ENCODE data around the gene RFPL2.
A peak's percentile ranks its signal among the peaks of the same experiment; 100 is the strongest.
"Not testable (repeated sequence)": the region's sequence is repeated elsewhere in the genome, so short reads cannot be mapped to it uniquely, and the experiment has no call there.

The RFPL2 gene

DNA sequence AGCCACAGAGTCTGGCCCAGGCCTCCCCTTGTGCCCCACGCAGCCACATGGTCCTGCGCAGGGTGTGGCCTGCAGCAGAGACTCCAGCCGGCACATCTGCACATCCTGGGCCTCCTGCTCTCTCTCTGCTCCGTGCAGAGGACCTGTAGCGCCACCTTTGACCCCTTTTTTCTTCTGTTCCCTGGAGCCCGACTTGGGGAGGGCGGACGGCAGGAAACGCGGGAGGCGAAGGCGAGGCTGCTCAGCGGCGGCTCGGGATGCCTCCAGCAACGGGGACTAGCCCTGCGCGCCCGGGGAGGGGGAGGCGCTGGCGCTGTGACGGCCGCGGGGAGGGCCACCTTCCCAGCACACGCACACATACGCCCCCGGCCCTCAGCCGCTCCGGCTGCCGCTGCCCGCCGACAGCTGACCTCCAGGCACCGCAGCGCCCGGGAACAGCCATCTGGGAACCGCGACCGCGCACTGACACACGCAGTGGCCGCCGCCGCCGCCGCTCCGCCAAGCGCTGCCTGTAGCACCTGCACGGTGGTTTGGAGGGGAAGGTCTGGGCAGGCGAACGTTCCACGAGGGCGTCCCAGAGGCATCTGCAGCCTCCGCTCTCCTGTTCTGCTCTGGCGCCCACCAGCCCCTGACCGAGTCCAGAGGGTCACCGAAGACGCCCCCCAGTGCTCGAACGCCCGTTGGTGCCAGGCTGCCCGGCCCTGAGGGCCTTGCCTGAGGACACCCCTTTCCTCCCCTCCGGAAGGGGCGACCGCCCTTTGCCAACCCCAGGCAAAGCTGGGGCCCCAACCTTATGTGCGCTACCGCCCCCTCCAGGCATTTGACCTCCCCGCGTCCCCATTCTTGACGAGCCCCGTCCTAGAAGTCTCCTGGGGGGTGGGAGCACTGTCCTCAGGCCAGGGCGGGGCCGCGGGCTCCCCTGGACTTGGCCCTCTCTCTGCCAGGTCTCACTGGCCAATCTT, 28.9 kb downstream of the RFPL2 start:
- DNase-seq, result peak in 12 of 42 donors; percentile 7 to 41 (median 18)
- intact Hi-C loops (cut with DNase I), result no loop called here

DNA sequence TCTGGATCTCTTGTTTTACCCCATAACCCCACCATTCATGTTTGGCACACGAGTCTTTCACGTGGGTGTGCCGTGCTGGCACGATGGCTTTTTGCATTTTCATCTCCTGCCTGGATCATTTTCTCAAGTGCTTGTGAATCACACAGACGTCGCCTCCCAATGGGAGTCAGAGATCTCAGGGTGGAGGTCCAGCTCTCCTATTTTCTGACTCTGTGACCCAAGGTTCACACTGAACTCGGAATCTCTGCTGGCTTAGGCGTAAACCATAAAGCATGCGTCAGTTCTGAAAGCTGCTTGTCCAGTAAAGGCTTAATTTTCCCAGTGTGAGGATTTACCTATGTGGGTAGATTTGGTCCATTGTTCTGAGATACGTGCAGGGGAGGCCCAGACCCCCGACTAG, 29.8 kb downstream of the RFPL2 start:
- intact Hi-C loops (cut with DNase I), result no loop called here
- no peak for DNase-seq

DNA sequence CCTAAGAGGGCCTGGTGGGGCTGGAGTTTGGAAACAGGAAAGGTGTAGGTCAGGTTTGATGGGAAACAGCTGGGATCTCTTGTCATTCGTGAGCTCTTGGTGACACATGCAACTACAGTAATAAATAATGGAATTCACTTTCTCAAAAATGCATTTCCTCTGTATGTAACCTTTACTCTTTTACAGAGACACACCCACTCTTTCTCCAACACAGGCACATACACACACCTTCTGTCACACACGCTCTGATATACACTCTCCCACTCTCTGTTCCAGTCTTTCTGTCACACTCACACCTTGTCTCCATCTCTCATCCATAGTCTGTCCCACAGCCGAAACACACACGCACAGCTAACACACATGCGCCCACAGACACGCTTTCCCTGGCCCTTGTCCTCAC, 39.2 kb downstream of the RFPL2 start:
- no peak for DNase-seq
- intact Hi-C loops (cut with DNase I), result no loop called here

DNA sequence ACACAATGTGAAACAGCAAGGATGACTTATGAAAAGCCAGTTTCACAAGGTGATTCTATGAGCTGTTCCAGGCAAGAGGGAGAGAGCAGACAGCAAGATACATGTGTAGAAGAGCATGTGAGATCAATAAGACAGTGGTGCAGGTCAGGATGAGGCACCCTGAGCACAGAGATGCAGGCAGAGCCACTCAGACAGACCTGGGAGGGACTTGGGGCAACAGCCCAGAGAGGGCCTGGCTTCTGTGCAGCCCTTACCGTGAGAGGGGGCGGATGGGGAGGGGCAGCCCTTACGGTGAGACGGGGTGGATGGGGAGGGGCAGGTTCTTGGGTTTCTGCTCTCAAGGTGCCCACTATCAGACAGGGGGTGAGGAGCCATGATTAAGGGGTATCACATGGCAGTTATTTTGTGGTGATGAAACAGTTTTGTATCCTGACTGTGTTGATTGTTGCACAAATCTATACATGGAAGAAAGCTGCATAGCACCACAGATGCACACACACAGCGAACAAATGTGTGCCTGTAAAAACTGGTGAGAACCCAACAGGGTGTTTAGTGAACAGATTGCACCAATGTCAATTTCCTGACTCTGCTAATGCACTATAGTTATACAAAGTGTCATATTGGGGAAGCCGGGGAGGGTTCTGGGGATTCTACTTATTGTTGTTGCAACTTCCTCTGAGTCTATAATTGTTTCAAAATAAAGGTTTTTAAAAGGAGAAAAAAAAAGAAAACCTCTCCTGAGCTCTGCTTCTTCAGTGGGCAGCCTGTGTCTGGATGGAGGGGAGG, 40.6 kb downstream of the RFPL2 start:
- intact Hi-C loops (cut with DNase I), result no loop called here
- DNase-seq, result peak in 2 of 42 donors; percentile 4 to 34

DNA sequence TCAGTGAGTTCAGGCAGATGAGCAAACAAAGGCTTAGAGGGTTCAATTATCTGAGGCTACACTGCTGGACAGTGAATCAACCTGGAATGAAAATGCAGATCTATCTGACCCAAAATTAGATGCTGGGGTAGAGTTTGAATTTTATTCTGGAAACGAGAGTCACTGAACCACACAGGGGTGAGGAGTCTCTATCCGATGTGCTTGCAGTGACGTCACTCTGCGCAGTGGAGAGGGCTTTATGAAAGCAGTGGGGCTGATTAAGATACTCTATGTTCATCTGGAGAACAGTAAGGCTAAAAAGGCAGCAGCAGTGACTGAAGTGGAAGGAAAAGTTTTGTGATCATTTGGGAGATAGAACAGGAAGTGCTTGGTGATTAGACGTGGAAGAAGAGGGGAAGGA, 44.5 kb downstream of the RFPL2 start:
- DNase-seq, result peak in 1 of 42 donors; percentile 3
- intact Hi-C loops (cut with DNase I), result not testable (repeated sequence)

DNA sequence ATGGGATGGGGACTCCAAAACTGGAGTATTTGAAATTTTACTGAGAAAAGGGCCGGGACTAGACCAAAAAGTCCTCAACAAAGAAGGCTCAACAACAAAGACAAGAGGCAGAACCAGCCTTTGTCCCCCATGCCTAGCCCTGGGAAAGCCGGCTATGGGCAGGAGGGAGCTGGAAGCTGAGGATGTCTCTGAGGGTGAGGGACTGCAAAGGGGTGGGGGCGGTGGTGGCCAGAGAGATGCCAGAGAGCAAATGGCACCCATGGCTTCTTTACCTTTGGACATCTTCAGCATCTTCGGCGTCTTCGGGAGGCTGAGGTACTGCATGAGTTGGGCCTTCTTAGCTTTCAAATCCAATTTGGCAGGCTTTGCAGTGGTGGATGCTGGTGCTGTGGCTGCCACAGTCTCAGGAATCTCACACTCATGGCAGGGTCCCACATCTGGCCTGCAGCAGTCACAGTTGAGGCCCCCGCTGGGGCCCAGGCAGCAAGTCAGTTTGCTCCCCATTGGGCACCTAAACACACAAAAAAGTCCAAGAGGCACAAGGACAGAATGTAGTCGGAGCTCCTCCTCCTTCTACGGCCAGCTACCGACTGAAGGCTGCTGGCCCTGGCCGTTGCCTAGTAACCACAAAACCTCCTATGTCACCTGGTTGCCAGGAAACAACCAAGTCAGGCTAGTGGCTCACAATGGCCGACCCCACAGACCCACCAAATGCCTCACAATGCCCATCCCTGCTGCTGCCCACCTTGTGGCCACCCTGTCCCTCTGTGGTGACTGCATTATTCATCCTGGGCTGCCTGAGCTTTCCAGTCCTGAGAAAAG, 46.0 kb downstream of the RFPL2 start, which contains the start of gene C22orf42:
Gene C22orf42 (minus strand): TSS at position 592 of the 822 bp plus-strand sequence. CDS start 88 bp downstream, at position 504.
- intact Hi-C loops (cut with DNase I), result no loop called here
- DNase-seq, result peak in 1 of 42 donors; percentile 17

DNA sequence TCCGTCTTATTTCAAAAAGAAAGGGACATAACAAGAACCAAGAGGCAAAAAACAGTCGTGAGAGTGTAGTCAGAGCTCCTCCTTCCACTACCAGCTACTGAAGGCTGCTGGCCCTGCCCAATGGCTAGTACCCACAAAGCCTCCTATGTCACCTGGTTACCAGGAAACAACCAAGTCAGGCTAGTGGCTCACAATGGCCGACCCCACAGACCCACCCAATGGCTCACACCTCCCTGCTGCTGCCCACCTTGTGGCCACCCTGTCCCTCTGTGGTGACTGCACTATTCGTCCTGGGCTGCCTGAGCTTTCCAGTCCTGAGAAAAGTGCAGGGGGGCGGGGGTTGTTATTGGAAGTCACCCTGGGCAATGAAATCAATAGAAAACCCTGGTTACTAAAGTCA, 47.2 kb downstream of the RFPL2 start:
- intact Hi-C loops (cut with DNase I), result not testable (repeated sequence)
- peak in 1 of 42 donors; percentile 12 for DNase-seq

DNA sequence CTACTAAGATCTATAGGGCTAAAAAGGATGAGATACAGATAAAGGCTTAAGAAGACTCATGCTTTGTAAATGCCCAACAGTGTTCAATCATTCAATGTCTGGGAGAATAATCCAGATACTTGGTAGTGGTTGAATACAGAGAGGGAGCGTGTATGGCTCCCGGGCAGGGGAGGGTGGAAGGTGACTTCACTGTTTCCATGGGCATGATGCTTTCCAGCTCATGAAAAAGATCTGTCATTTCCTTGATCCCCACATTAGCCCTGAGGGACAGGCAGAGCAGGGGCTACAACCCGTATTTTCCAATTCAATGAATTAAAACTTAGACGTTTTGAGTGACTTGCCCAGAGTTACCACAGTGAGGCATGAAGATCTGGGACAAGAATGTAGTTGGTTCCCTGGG, 50.1 kb downstream of the RFPL2 start:
- DNase-seq, result peak in 2 of 42 donors; percentile 2 to 8
- intact Hi-C loops (cut with DNase I), result not testable (repeated sequence)

DNA sequence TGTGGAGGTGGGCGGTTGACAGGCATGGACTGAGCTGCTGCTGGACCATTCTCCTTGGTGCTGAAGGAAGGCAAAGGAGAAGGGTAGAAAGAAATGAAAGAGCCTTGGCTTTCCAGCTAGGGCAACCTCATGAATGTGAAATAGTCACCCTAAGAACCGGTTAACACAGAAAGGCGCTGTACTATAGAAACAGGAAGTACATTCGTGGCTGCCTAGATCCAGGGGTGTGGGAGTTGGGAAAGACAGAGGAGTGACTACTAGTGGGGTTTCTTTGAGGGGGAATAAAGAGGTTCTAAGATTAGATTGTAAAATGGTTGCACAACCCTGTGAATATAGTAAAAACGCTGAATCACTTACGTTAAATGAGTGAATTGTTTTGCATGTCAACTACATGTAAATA, 53.2 kb downstream of the RFPL2 start:
- DNase-seq, result peak in 1 of 42 donors; percentile 8
- intact Hi-C loops (cut with DNase I), result not testable (repeated sequence)

DNA sequence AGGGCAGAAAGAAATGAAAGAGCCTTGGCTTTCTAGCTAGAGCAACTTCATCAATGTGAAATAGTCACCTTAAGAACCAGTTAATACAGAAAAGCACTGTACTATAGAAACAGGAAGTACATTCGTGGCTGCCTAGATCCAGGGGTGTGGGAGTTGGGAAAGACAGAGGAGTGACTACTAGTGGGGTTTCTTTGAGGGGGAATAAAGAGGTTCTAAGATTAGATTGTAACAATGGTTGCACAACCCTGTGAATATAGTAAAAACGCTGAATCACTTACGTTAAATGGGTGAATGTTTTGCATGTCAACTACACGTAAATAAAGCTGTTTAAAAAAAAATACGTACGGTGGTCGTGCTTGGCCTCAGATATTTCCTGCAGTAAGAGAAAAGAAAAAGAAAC, 54.2 kb downstream of the RFPL2 start:
- DNase-seq; intact Hi-C loops (cut with DNase I): not testable (repeated sequence)

DNA sequence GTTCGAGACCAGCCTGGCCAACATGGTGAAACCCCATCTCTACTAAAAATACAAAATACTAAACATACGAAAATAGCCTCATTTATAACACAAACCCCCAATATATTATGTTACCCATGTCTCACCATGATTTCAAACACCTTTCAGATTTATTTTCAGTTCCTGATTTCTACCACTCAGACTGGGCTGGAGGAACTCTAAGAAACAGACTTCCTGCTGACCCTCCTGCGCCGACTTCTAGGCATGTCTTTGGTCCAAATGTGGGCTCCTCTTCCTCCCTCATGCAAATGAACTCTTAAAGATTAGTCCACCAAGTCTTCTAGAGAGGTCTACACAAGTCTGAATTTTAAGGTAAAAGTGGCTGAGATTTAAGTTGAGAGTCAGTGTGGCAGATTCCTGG, 56.5 kb downstream of the RFPL2 start:
- peak in 3 of 42 donors; percentile 12 to 32 (median 21) for DNase-seq
- intact Hi-C loops (cut with DNase I), result not testable (repeated sequence)

DNA sequence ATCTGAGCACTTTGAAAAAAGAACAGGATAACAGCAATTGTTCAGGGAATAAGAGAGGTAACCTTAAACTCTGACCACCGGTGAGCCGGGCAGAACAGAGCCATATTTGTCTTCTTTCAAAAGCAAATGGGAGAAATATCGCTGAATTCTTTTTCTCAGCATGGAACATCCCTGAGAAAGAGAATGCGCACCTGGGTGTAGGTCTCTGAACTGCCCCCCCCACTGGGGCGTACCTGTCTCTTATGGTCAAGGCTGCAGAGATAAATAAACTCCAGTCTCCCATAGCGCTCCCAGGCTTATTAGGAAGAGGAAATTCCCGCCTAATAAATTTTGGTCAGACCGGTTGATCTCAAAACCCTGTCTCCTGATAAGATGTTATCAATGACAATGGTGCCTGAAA, 57.7 kb downstream of the RFPL2 start:
- intact Hi-C loops (cut with DNase I), result not testable (repeated sequence)

DNA sequence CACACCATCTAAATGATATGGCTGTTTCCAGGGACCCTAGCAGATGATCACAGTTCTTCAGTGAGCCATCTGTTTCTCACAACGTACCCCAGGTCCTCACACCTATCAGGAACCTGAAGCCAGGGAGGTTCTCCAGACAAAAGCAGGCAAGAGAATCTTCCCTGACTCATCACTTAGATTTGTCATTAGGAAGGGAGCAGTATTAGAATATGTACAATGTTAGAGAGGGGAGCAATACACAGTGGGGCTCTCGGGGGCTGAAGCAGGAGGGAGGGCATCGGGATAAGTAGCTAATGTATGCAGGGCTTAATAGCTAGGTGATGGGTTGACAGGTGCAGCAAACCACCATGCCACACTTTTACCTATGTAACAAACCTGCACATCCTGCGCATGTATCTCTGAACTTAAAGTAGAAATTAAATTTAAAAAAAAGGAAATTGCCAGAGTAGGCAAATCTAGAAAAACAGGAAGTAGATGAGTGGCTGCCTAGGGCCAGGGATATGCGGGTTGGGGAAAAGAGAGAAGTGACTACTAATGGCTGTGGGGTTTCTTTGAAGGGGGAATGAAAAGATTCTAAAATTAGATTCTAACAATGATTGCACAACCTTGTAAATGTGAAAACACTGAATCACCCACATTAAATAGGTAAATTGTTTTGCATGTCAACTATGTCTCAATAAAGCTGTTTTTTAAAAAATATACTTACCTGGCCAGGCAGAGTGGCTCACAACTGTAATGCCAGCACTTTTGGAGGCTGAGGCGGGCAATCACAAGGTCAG, 60.2 kb downstream of the RFPL2 start:
- peak in 3 of 42 donors; percentile 15 to 38 (median 33) for DNase-seq
- intact Hi-C loops (cut with DNase I), result no loop called here

More for the DNA sequence above, 57.7 kb downstream of the RFPL2 start:
- DNase-seq, result peak in 3 of 42 donors; percentile 7 to 32 (median 18)

DNA sequence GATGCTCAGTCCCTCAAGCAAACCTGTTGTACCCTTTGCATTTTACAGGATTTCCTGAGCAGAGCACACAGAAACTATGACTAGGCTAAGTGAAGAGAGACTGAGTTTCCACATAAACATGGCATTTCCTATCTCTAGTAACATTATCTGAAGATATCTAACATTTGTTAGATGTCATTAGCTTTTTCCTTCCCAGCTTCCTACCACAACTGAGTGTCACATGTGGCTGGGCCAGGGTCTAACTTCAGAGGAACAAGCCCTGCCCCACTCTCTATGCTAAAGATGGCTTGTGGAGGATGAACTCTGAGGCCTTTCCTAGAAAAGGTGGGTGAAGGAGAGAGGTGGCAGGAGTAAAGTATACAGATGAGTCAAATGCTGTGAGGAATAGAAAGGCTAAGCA, 62.3 kb downstream of the RFPL2 start:
- peak in 1 of 42 donors; percentile 25 for DNase-seq
- intact Hi-C loops (cut with DNase I), result no loop called here

DNA sequence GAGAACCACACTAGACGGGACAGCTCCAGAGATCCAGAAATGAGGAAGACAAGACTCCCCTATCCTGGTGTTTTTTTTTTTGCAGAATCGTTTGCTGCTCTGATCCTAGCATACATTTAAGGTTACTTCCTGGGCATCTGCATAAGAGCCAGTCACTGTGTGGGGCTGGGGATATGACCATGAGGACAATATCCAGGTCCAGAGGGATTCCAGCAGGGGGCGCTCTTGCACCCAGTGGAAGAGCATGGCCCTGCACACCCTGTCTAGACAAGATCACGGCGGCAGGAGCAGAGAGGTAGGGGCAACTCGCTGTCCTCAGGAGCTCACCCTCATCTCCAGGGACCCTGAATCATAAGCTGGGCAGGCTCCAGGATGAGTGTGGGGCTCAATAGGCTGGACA, 64.2 kb downstream of the RFPL2 start:
- DNase-seq, result peak in 3 of 42 donors; percentile 10 to 41 (median 33)
- intact Hi-C loops (cut with DNase I), result not testable (repeated sequence)
